Dermis blood vessel endothelial cell (primary cell): ENCODE data around the gene TRIO. TPM values are rescaled to one million over a fixed set of nuclear protein-coding genes. Genes with fewer than 3 reads are reported as not detected.
"Not testable (repeated sequence)": the region's sequence is repeated elsewhere in the genome, so short reads cannot be mapped to it uniquely, and the experiment has no call there.

Experiments
- DNase-seq: peaks from one replicate; pipeline ENCODE4 v3.0.0; 2010
- total RNA-seq: library from RNA; depleted of rRNA; stranded (reverse); fragments of >200 nt; gene quantifications from 2 replicates; pipeline ENCODE4 v1.2.3, GENCODE V29; 2014

TRIO gene
- total RNA-seq, 1 donor from 2014 or later = 190 TPM

DNA sequence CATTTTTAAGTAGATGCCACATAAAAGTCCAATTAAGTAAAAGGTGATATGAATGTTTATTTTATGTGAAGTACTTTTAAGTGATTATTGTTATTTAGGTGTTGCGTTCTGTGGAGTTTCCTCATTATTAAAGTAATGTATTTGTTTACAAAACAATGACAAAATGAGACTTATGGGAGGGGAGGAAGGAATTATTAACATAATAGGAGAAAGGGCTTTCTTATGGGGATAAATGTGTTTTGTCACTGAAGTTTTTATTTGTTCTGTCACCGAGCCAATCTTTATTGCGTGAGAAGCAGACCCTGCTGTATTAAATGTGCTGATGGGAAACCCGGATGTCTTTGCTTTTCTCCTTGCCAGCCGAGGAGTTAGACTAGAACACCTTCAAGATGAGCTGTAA lies 44.5 kb downstream of the TRIO start:
- peak; percentile 90 for DNase-seq

DNA sequence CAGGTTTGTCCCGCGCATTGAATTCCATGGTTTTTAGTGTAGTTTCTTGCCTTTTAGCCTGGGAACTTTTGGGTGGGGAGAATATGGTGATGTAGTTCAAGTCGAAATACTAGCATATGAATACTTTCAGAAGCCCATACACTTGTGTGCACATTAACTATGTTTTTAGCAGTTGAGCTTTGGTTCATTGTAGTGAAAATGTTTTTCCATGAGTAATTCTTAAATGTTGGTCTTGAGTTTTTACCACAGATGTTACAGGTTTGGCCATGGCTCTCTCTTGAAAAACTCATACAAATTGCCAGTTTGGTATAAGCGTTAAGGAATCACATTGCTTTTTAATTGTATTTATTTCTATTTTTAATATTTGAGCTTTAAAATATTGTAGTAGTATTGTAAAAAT lies 45.6 kb downstream of the TRIO start:
- DNase-seq = no peak

DNA sequence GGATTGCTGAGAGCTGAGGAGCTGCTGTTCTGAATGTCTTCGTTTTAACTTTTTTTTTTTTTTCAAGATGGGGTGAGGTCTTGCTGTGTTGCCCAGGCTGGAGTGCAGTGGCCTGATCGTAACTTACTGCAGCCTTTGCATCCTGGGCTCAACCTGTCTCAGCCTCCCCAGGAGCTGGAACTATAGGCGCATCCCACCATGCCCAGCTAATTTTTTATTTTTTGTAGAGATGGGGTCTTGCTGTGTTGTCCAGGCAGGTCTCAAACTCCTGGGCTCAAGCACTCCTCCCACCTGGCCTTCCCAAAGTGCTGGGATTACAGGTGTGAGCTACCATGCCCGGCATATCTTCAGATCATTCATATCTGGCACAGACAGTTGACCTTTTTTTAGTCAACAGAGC lies 46.5 kb downstream of the TRIO start:
- DNase-seq = no peak

DNA sequence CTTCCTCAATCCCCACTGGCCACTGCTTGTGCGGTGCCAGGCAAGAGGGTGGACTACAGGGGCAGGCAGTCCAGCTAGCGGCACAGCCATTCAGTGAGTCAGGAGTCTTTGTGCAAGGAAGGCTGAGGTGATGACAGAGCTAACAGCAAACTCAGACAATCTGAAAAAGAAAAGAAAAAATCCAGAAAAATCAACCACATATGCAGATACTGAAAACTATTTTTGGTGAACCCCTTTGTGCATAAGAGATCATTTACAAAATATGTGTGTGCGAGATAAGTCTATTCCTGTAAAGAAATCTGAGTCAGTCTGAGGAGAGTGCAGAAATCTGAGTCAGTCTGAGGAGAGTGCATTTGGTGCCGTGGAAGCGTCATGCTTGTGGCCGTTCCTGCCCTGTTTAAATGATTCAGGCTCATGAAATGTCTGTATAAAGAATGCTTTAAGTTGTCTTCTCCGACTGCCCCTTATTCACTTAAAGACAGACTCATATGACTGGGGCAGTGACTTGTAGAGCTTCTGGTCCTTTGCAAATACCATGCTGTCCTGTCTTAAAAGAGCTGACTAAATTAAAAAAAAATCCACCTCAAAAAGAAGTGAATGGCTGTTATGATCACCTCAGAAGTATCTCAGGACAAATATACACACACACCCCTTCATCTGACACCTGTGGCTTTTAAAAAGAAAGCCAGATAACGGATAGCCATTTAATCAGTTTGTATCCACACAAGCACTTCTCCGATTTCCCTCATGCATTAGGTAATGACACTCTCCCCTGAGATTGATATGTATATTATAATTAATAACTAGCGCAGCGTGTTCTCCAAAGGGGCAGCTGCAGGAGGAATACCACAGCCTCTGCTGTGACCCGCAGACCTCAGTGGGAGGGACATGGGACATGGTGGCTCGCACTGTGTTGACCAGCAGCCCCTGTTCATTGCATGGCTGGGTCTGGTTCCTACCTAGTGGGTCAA lies 47.3 kb downstream of the TRIO start:
- DNase-seq = peak; percentile 89

DNA sequence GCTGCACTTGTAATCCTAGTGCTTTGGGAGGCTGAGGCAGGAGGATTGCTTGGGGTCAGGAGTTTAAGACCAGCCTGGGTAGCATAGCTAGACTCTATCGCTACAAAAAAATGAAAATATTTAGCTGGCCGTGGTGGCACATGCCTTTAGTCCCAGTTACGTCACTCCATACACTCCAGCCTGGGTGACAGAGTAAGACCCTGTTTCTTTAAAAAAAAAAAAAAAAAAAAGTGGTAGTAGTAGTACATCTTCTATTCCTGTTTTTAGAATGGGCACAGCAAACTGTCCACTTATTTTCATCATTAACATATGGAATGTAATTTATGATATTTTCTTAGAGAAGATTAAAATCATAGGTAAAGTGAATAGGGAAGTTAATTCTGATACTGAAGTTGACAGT lies 48.2 kb downstream of the TRIO start:
- no peak for DNase-seq

DNA sequence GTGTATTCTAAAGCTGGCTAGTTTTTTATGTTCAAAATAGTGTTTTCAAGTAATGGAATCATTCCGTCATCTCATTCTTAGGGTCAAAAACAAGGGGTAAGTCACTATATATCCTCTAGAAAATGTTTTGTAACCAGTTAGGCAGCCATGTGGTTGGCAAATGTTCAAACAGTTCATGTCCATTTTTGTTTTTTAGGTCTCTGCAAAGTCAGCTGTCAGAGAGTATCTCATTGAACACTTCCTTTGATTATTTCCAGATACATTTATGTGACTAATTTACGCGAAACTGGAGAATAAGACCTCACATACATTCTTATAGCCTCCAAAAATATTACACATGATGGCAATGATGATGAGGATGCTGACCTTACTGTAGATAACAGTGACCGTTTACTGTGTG lies 50.4 kb downstream of the TRIO start:
- peak; percentile 87 for DNase-seq

DNA sequence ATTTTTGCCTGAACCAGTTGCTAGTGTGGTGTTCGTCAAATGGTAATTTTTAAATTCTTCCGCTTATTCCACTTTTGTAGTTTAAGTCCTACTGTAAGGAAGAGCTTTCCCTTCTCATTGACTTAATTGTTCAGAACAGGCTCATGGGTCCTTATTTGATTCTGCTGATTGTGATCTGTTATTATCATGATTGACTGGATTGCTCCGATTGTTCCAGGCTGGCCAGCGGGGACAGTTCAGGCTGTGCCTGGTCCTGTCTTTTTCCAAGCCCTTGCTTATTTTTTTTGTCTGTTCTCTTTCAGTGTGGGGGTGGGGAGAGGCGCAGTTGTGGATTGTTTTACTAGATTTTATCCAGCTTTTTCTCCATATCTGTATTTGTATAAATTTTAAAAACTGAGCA lies 52.4 kb downstream of the TRIO start:
- no peak for DNase-seq

DNA sequence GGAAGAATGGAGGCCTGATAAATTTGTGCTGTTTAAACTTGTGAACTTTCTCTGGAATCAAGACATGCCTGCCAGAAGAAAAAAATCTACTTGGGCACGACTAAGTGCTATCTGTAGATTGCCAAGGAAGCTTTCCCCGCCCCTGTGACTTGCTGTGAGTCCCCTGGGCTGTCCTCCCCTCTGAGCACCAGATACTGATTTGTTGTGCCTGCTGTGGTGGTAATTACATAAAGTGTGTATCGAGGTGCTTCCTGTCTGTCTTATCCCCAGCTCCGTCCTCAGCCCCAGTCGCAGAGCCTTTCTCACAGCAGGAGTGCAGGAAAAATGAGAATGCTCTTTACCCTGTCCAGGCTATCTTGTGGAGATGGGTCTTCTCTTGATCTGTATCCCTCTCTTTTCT lies 53.9 kb downstream of the TRIO start:
- DNase-seq = no peak

DNA sequence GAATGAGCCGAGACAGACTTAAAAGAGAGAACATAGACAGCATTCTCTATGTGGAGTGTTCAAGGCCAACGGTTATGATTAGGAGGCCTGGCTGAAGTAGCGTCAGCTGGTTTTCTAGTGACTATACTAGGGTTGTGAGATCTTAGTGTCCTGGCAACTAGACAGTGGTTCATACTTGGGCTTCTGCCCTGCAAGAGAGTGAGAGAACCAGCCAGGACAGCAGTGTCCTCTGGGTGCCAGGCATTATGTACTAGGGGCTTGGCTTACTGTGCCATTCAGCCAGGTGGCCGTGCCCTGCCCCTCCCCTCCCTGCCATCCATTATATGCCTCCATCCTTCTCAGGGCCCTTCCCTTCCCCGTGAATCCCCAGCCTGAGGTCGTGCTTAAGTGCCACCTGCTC lies 56.8 kb downstream of the TRIO start:
- DNase-seq = no peak

DNA sequence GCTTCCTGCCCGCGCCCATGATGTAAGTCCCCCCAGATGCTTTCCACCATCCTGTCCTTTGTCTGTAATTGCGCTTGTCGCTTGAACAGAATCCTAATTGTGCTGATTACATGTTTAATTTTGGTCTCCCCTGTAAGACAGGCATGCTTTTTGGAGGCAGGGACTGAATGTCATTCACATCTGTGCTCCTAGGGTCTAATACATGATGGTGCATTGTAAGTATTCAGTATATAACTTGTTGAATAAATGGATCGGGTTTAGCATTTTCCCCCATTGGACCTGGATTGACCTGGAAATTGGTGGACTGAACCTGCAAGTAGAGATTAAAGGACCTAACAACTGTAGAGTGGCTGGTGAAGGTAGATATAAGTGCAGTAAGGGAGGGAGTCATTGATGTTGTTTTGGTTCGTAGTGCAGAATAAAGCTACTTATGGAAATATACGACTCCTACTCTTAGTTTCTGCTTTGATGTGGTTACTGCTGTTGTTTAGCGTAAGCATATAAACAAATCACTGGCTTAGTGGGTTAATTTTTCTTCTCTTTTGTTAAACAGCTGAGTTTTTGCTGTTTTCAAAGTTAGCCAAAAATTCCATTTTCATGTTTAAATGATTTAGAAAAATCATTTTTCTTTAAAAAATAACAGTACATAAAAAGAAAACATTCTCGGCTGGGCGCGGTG lies 57.3 kb downstream of the TRIO start:
- no peak for DNase-seq

DNA sequence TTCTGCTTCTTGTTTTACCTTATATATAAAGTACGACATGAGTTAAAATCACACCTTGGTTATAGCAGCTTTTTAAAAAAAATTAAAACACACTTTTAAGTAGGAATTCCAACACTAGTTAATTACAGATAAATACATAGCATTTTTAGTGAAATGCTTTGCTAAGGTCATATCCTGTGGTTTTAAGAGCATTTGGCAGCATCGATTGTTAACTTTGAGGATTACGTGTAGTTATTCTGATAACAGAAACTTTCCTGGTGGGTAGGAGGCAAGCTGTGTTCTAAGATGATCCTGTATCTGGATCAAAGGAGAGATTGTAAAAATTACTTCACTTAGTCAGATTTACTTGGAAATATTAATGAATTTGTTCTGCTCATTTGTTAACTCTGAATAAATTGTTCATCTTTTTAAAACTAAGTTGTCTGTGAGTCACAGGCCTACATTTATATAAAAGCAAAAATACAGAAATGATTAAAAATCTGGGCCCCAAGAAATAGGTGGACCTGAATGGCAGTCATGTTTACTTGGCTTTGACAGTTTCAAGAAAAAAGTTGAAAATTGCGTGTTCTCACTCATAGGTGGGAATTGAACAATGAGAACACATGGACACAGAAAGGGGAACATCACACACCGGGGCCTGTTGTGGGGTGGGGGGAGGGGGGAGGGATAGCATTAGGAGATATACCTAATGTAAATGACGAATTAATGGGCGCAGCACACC lies 58.3 kb downstream of the TRIO start:
- DNase-seq = peak; percentile 82

DNA sequence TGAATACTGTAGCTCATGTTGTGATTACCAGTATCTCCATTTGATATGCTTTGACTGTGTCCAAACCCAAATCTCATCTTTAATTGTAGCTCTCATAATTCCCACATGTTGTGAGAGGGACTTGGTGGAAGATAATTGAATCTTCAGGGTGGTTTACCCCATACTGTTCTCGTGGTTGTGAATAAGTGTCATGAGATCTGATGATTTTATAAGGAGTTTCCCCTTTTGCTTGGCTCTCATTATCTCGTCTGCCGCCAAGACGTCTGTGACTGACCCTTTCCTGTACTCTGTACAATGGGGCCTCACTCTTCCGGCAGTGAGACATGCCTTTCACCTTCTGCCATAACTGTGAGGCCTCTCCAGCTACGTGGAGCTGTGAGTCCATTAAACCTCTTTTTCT lies 59.3 kb downstream of the TRIO start:
- peak; percentile 86 for DNase-seq

DNA sequence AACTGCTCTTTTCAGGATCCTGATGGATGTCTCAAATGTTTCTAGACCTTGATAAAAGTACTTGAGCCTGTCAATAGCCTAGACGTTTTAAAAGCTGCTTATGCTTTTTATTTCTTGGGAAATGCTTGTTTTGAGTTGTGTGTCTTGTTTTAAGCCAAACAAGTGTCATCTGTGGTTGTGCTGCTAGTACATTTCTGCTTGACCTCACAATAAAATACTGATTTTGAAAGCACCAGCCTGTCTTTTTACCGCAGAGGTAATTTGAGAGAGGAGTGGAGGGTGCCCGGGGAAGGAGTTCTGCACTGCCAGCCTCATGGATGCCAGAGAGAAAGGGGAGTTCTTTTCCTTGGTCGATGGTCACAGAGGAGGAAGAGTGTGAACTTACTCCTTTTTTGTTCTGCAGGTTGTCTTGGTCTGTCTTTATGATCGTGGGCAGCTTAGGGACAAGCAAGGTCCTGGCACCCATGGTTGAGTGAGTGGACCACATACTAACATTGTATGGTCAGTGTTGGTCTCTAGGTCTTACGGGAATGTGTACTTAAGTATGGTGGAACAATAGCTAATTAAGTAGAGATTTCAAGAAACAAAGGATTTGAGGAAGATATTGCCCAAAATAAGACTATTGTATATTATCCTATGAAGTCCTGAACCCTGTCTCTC lies 61.0 kb downstream of the TRIO start:
- no peak for DNase-seq

DNA sequence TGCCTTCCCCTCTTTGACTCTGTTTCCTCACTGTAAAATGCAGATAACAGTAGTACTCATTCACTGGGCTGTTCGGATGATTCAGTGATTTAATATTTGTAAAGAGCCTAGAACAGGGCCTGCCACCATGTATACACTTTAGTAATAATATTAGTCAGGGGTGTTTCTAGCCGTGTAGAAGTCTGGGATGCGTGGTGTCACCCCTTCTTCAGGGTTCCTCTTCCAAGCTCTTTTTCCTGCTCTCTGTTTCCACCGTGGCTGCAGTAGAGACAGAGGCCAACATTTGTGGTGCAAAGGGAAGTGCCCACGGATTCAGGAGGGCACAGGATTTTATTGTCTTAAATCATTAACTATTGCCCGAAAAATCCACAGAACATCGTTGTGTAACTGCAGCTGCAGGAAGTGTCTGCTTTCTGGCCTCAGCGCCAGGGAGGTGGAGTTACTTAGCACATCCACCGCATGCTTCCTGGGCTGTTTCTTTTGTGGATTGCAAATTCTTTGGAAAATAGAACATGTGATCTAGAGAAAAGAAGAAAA lies 61.7 kb downstream of the TRIO start:
- peak; percentile 95 for DNase-seq

DNA sequence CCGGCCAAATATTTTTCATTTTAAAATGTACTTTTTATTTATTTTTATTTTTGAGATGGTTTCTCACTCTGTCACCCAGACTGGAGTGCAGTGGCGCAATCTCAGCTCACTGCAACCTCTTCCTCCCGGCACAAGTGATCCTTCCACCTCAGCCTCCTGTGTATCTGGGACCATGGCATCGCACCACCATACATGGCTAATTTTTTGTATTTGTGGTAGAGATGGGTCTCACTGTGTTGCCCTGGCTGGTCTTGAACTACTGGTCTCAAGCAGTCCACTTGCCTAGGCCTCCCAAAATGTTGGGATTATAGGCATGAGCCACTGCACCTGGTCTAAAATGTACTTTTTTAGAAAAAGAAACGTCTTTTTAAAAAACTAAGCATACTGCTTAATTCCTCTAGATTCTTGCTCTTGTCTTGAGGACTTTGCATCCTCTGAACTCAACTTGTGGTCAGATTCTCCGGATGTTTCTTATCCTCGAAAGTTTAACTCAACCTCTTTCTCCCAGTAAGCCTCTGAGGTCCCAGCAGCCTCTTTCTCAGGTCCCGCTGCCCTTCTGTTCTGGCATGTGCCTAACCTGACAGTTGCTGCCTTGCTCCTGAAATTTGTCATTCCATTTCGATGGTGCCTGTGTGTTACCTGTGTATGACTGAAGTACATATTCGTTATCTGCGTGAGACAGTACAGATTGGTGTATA lies 63.0 kb downstream of the TRIO start:
- no peak for DNase-seq

DNA sequence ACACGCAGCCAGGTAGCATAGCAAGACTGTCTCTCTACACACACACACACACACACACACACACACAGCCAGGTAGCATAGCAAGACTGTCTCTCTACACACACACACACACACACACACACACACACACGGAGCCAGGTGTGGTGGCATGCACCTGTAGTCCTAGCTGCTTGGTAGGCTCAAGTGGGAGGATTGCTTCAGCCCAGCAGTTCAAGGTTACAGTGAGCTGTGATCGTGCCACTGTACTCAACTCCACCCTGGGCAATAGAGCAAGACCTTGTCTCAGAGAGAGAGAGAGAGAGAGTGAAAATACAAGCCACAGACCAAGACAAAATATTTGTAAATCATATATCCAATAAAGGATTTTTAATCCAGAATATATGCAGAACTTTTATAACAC lies 64.3 kb downstream of the TRIO start:
- DNase-seq = not testable (repeated sequence)

DNA sequence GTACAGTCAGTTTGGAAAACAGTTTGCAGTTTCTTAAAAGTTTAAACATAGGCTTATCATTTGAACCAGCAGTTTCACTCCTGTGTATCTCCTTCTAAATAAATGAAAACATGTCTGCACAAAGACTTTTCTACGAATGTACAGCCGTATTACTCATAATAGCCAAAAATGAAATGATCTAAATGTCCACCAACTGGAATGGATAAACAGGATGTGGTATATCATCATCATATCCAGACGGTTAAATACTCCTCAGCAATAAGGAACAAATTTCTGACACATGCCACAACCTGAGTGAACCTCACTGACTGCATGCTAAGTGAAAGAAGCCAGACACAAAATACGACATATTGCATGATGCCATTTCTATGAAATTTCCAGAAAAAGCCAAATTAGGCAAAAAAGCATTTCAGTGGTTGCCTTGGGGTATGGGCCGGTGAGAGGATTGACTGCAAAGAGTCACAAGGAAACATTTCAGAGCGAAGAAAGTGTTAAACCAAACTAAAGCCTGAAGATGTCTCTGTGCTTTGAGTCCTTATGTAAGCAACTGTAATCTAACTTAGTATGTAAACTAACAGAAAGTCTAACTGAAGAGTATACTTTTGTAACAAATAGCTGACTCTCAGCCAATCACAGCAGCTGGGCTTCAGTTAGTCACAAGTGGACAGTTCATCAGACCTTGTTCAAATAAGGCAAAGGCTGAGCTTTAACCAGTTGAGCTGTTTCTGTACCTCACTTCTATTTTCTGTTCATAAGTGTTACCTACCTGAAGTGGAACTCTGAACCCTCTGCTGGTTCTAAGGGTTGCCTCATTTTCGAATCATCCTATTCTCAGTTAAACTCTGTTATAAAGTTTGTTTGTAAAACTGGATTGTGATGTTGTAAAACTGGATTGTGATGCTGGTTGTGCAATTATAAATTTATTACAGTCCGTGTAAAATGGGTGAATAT lies 65.2 kb downstream of the TRIO start:
- peak; percentile 67 for DNase-seq

DNA sequence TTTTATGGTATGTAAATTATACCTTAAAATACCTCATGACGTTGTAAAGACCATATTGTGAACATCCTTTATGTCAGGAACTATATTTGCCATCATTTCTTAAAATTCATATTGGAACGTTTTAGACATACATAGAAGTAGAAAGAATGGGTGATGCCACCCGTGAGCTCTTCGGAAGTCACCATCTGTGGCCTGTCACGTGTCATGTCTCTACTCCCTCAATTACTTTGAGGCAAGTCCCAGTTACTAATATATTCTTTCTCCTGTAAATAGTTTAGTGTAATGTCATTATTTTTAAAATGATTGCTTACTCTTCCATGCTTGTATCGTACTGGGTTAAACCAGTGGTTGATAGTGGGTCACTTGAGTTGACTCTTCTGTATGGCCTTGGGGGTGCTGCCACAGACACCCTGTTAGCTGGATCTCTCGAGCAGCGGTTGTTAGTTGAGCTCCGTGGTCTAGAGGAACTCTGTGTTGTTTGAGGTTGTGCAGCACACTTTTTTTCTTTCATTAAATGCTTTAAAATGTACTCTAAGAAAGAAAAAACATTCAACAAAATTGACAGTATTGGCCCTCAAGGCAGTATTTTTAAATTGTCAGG lies 66.2 kb downstream of the TRIO start:
- no peak for DNase-seq

DNA sequence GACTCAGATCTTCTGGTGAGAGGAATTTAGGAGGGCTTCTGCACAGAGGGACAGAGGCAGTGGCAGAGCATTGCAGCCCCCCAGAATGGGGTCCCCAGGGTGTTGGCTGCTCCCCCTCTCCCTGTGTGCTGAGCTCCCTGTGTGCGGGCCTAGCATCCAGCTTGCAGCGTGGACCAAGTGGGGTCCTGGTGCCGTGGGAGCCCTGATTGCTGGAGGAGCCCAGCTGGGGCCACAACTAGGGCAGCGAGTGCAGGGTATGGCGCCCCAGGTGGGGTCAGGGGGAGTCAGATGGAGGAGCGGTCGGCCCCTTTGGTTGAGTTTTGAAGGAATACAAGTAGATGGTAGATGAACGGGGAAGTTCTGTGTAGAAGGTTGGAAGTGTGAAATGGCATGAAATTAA lies 66.7 kb downstream of the TRIO start:
- DNase-seq = no peak

DNA sequence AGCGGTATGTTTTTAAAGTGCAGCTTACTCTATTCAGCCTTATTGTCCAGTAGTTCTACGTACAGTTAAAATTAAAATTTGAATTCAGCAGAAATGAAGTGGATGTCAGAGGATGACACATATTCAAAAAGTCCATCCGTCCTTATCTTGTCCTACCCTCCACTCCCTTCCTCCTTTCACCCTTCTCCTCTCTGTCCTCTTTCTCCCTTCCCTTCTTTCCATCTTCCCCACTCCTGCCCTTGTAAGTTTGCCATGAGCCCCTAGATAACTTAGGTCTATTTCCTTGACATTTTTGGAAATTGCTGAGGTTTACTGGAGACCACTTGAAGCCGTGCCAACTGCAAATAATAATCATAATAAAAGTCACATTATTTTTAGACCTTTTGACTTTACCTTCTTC lies 67.6 kb downstream of the TRIO start:
- no peak for DNase-seq
